PC-3 (cell line): ENCODE measurements around the gene PLXNA2. TPM values are rescaled to one million over a fixed set of nuclear protein-coding genes. Genes with fewer than 3 reads are reported as not detected.

ENCODE experiments used
- ATAC-seq: fragments of 200-7000 bp; cut with Tn5 transposase; 2 replicates; pipeline ENCODE4 v1.9.1; 2020; ENCODE audit warnings: mild to moderate bottlenecking, moderate library complexity
- BruUV-seq: library from RNA; stranded (reverse); fragments of 400-500 nt; replicated peaks from 2 replicates; lab custom pipeline; 2021; lab: Mats Ljungman, UMichigan
- CTCF ChIA-PET: fragments of 300-600 bp; sonication (Branson Sonifier 250); formaldehyde crosslinking; loops from one replicate; lab custom pipeline; 2022; ENCODE audit warnings: antibody characterized with exemption; lab: Charles Lee
- POLR2A ChIA-PET: fragments of 300-600 bp; sonication (Branson Sonifier 250); formaldehyde crosslinking; loops from one replicate; lab custom pipeline; 2022; ENCODE audit warnings: antibody characterized with exemption; ENCODE audit not compliant: unreplicated experiment; lab: Charles Lee
- DNase-seq: peaks from one replicate; pipeline ENCODE4 v3.0.0-alpha.2; 2015
- H2AFZ ChIP-seq: fragments of 300-600 bp; sonication (generic); 2 replicates; pipeline ENCODE4 v1.6.0; 2016; ENCODE audit warnings: antibody characterized with exemption, low read length
- H3F3A ChIP-seq: fragments of 300-600 bp; sonication (generic); one replicate; pipeline ENCODE4 v1.6.0; 2017; ENCODE audit warnings: antibody characterized with exemption, low read length, control low read depth, mild to moderate bottlenecking; ENCODE audit not compliant: unreplicated experiment
- H3K27ac ChIP-seq: fragments of 300-600 bp; sonication (generic); 2 replicates; pipeline ENCODE4 v1.5.1; 2016; ENCODE audit warnings: mild to moderate bottlenecking, low read length
- H3K27me3 ChIP-seq: fragments of 300-600 bp; sonication (generic); 2 replicates; pipeline ENCODE4 v1.6.1; 2016; ENCODE audit warnings: low read length, mixed read lengths
- H3K36me3 ChIP-seq: fragments of 300-600 bp; sonication (generic); 2 replicates; pipeline ENCODE4 v1.6.1; 2016; ENCODE audit warnings: low read depth, mixed run types, low read length, mixed read lengths
- H3K4me1 ChIP-seq: fragments of 300-600 bp; sonication (generic); 2 replicates; pipeline ENCODE4 v1.5.1; 2016; ENCODE audit warnings: low read length; ENCODE audit not compliant: insufficient read depth
- H3K4me2 ChIP-seq: fragments of 300-600 bp; sonication (generic); 2 replicates; pipeline ENCODE4 v1.6.0; 2016; ENCODE audit warnings: low read length
- H3K4me3 ChIP-seq: fragments of 300-600 bp; sonication (generic); 2 replicates; pipeline ENCODE4 v1.5.1; 2016; ENCODE audit warnings: mild to moderate bottlenecking, low read length, mixed read lengths
- H3K79me2 ChIP-seq: fragments of 300-600 bp; sonication (generic); 2 replicates; pipeline ENCODE4 v1.6.1; 2017; ENCODE audit warnings: low read length, mixed read lengths
- H3K9ac ChIP-seq: fragments of 300-600 bp; sonication (generic); 2 replicates; pipeline ENCODE4 v1.6.0; 2016; ENCODE audit warnings: mild to moderate bottlenecking, low read length
- H3K9me2 ChIP-seq: fragments of 300-600 bp; sonication (generic); replicated peaks from 2 replicates; pipeline ENCODE4 v1.6.1; 2016; ENCODE audit warnings: mixed run types, low read length, mixed read lengths
- H3K9me3 ChIP-seq: fragments of 300-600 bp; sonication (generic); 2 replicates; pipeline ENCODE4 v1.6.1; 2016; ENCODE audit warnings: low read length, mixed read lengths
- H4K20me1 ChIP-seq: fragments of 300-600 bp; sonication (generic); 2 replicates; pipeline ENCODE4 v1.6.1; 2016; ENCODE audit warnings: low read length, mixed read lengths
- CTCF ChIP-seq: fragments of 300-600 bp; sonication (generic); conservative IDR thresholded peaks from 2 replicates; pipeline ENCODE4 v1.5.1; 2017; ENCODE audit warnings: antibody characterized with exemption, low read depth, mild to moderate bottlenecking, low read length
- EZH2 ChIP-seq: fragments of 300-600 bp; sonication (generic); IDR thresholded peaks from one replicate; pipeline ENCODE4 v1.6.1; 2017; ENCODE audit warnings: antibody characterized with exemption, mild to moderate bottlenecking, low read length; ENCODE audit not compliant: unreplicated experiment
- EZH2phosphoT487 ChIP-seq: fragments of 300-600 bp; sonication (generic); IDR thresholded peaks from 2 replicates; pipeline ENCODE4 v1.6.1; 2018; ENCODE audit warnings: mild to moderate bottlenecking, antibody characterized with exemption, low read length, borderline replicate concordance
- intact Hi-C: fragments of 100-400 bp; cut with micrococcal nuclease; formaldehyde crosslinking; loops from 2 replicates; pipeline ENCODE4 v1.9.0; 2023
- total RNA-seq: library from RNA; depleted of rRNA; stranded (reverse); fragments of >200 nt; gene quantifications from 2 replicates; pipeline ENCODE4 v1.2.3, GENCODE V29; 2014

Gene PLXNA2
- total RNA-seq, 1 experiment from 2014 or later = 16.2 TPM

- H4K20me1 ChIP-seq = no peaks in the 10 kb centered on the region
- no peak for ATAC-seq
- intact Hi-C loops = no loop called here
- POLR2A ChIA-PET = interaction anchor here (0.6 kb wide), 1 partner anchor 1088 kb away, joined by 4 read pairs; no protein-coding TSS in a partner anchor
- no peaks in the 10 kb centered on the region for H3K36me3 ChIP-seq
- no peak for DNase-seq
- H3K4me1 ChIP-seq = no peaks in the 10 kb centered on the region
- CTCF ChIA-PET = interaction anchor here (1.9 kb wide), 1 partner anchor 11 kb away, joined by 7 read pairs; no protein-coding TSS in a partner anchor
- H3K9me3 ChIP-seq = no peaks in the 10 kb centered on the region
- BruUV-seq = no TSS peak
- H3K9ac ChIP-seq = no peak overlapping the region
- TF ChIP-seq EZH2phosphoT487 (no peak), CTCF (no peak), EZH2 (no peak)
- H2AFZ ChIP-seq = no peak overlapping the region
- no peak overlapping the region for H3K4me3 ChIP-seq
- H3K27ac ChIP-seq = no peak overlapping the region
- no peaks in the 10 kb centered on the region for H3F3A ChIP-seq
- no peaks in the 10 kb centered on the region for H3K9me2 ChIP-seq
- peaks cover 57% of the 10 kb centered on the region for H3K27me3 ChIP-seq
- H3K79me2 ChIP-seq = no peaks in the 10 kb centered on the region
- no peak overlapping the region for H3K4me2 ChIP-seq
Measured at GRCh38 chr1:207973898-207974568, 270.2 kb downstream of the PLXNA2 start.

GRCh38 chr1:207972337-207972736 lies 271.8 kb downstream of the PLXNA2 start:
- TF ChIP-seq EZH2 = no peak
- no peak for TF ChIP-seq EZH2phosphoT487
- TF ChIP-seq CTCF = no peak
- H3K9ac ChIP-seq = no peak overlapping the region
- POLR2A ChIA-PET = no interaction called here
- no peak overlapping the region for H3K27ac ChIP-seq
- no peaks in the 10 kb centered on the region for H4K20me1 ChIP-seq
- H3K36me3 ChIP-seq = no peaks in the 10 kb centered on the region
- H3K79me2 ChIP-seq = no peaks in the 10 kb centered on the region
- BruUV-seq = no TSS peak
- H3K4me1 ChIP-seq = no peaks in the 10 kb centered on the region
- no peaks in the 10 kb centered on the region for H3K9me2 ChIP-seq
- DNase-seq = no peak
- peaks cover 42% of the 10 kb centered on the region for H3K27me3 ChIP-seq
- H2AFZ ChIP-seq = no peak overlapping the region
- no peak for ATAC-seq
- H3F3A ChIP-seq = no peaks in the 10 kb centered on the region
- CTCF ChIA-PET = no interaction called here
- H3K4me2 ChIP-seq = no peak overlapping the region
- intact Hi-C loops = no loop called here
- H3K9me3 ChIP-seq = no peaks in the 10 kb centered on the region
- H3K4me3 ChIP-seq = no peak overlapping the region
